ENCODE data around the gene TRIM33. TPM values are rescaled to one million over a fixed set of nuclear protein-coding genes. Genes with fewer than 3 reads are reported as not detected.
"Not testable (repeated sequence)": the region's sequence is repeated elsewhere in the genome, so short reads cannot be mapped to it uniquely, and the experiment has no call there.

Gene TRIM33
- polyA plus RNA-seq, 1 donor from 2014 or later: 28.0 TPM

DNA sequence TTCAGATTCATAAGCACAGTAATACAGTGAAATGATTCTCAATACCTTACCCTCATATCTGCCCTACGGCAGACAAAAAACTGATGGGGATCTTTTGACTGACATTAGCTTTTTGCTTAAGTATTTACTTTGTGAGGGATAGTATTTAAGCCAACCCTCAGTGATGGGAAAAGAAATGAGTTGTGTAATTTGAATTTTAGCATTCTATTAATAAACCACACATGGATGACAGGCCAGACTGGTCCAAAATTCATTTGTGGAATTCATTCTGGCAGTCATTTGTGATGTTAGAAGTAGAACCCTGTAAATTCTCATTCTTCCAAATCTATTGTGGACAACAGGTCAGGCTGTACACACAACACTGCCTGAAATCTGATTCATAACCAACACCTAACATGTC is 14.9 kb downstream of the TRIM33 start:
- Mint-ChIP-seq H3K4me1 (peaks cover 30 to 36% (median 33%) of the 10 kb centered on the region in 3 donors), H3K36me3 (peaks cover 4% of the 10 kb centered on the region), H3K4me3 (no peak overlapping the region), H3K9me3 (peaks cover 0 to 11% (median 4%) of the 10 kb centered on the region in 3 donors), H3K27me3 (no peaks in the 10 kb centered on the region), H3K27ac (no peak overlapping the region)

DNA sequence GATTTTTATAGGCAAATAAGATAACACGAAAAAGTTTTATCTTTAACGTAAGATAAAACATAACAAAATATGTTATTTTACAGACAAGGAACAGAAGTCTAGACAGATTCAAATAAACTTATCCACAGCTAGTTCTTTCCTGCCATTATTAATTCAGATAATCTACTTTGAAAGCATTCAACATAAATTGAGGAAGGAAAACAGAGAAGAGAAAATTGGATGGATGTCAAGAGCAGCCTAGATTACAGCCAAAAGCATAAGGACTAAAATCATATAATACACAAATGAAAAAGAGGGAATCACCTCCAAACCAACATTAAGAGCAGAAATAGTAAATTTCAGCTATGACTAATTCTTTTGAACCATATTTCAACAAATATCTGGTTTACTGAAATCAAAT is 15.5 kb downstream of the TRIM33 start:
- Mint-ChIP-seq H3K36me3 (peaks cover 7% of the 10 kb centered on the region), H3K9me3 (peaks cover 2 to 11% (median 4%) of the 10 kb centered on the region in 3 donors), H3K27ac (no peak overlapping the region), H3K27me3 (no peaks in the 10 kb centered on the region), H3K4me1 (peaks cover 28 to 36% (median 35%) of the 10 kb centered on the region in 3 donors), H3K4me3 (no peak overlapping the region)

DNA sequence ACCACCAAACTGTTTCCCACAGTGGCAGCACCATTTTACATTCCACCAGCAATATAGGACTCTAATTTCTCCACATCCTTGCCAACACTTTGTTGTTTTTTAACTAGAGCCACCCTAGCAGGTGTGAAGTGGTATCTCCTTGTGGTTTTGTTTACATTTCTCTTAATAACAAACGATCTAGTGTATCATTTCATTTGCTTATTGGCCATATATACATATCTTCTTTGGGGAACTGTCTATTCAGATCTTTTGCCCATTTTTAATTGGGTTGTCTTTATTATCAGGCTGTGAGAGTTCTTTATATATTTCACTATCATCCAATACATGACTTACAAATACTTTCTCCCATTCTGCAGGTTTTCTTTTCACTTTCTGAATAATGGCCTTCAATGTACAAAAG is 18.0 kb downstream of the TRIM33 start:
- Mint-ChIP-seq H3K4me1 (peaks cover 32 to 40% (median 40%) of the 10 kb centered on the region in 3 donors), H3K9me3 (peaks cover 2 to 11% (median 4%) of the 10 kb centered on the region in 3 donors), H3K27me3 (peaks cover 2% of the 10 kb centered on the region), H3K27ac (no peak overlapping the region), H3K36me3 (peaks cover 7% of the 10 kb centered on the region), H3K4me3 (peak overlapping the region in 1 of 4 donors; percentile 45)

DNA sequence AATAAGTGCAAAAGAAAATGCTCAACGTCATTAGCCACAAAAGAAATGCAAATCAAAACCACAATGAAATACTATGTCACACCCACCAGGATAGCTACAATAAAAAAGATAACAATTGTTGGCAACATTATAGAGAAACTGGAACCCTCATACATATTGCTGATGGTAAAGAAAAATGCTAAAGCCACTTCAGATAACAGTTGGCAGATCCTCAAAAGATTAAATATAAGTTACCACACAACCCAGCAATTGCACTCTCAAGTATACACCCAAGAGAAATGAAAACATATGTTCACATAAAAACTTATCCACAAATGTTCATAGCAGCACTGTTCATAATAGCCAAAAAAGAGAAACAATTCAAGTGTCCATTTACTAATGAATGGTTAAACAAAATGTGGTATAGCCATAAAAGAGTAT is 20.7 kb downstream of the TRIM33 start:
- peaks cover 31 to 37% (median 36%) of the 10 kb centered on the region in 3 donors for H3K4me1 Mint-ChIP-seq
- H3K9me3 Mint-ChIP-seq: peaks cover 2 to 11% (median 4%) of the 10 kb centered on the region in 3 donors
- H3K4me3 Mint-ChIP-seq: peak overlapping the region in 1 of 4 donors; percentile 67
- peaks cover 8% of the 10 kb centered on the region for H3K36me3 Mint-ChIP-seq
- peaks cover 2% of the 10 kb centered on the region for H3K27me3 Mint-ChIP-seq
- peak overlapping the region in 2 of 3 donors; percentile 3 to 89 for H3K27ac Mint-ChIP-seq

DNA sequence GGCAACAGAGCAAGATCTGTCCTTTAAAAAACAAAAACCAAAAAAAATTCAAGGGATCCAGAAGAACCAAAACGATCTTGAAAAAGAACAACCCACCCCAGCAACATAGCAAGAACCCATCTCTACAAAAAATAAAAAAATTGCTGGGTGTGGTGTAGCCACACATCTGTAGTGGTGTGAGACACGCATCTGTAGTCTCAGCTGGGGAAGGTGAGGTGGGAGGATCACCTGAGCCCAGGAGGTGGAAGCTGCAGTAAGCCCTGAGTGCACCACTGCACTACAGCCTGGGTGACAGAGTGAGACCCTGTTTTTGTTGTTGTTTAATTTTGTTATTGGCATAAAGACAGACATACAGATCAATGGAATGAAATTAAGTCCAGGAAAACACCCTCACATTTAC is 22.3 kb downstream of the TRIM33 start:
- Mint-ChIP-seq H3K27me3 (peaks cover 2% of the 10 kb centered on the region), H3K27ac (peak overlapping the region; percentile 2 to 36 (median 31)), H3K9me3 (peaks cover 2 to 11% (median 4%) of the 10 kb centered on the region in 3 donors)

DNA sequence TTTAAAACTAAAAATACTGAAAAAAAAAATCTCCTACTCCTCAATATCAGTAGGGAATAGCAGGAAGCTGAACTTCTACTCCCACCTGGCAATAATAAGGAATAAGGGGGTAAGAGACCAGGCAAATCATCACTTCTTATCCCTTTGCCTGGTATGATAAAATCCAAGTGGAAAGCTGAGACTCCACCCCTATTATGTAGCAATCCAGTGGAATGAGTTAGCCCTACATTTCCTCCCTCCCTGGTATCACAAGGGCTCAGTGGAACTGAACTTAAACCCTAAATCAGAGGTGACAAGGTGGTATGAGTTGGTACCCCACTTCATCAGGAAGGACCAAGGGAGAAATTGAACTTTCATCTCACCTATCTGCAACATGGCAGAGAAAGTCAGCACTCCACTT is 25.7 kb downstream of the TRIM33 start:
- Mint-ChIP-seq H3K27me3 (peaks cover 2% of the 10 kb centered on the region), H3K36me3 (peaks cover 4% of the 10 kb centered on the region), H3K27ac (no peak overlapping the region), H3K9me3 (no peaks in the 10 kb centered on the region), H3K4me3 (no peak overlapping the region), H3K4me1 (peaks cover 36 to 44% (median 41%) of the 10 kb centered on the region in 3 donors)

More for the DNA sequence above, 22.3 kb downstream of the TRIM33 start:
- Mint-ChIP-seq H3K4me3 (peak overlapping the region in 2 of 4 donors; percentile 19 to 83), H3K4me1 (peaks cover 31 to 38% (median 34%) of the 10 kb centered on the region in 3 donors), H3K36me3 (peaks cover 8% of the 10 kb centered on the region)

DNA sequence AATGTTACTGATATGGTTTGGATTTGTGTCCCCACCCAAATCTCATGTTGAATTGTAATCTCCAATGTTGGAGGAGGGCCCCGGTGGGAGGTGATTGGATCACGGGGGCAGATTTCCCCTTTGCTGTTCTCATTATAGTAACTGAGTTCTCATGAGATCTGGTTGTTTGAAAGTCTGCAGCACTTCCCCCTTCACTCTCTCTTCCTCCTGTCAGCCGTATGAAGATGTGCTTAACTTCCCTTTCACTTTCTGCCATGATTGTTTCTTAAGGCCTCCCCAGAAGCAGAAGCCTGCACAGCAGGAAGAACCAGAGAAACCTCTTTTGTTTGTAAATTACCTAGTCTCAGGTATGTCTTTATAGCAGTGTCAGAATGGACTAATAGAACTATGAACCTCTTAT is 28.4 kb downstream of the TRIM33 start:
- no peaks in the 10 kb centered on the region for H3K27me3 Mint-ChIP-seq
- peaks cover 21 to 37% (median 33%) of the 10 kb centered on the region in 3 donors for H3K4me1 Mint-ChIP-seq
- peaks cover 4% of the 10 kb centered on the region for H3K36me3 Mint-ChIP-seq
- H3K4me3 Mint-ChIP-seq: peak overlapping the region; percentile 3 to 85 (median 73)
- H3K9me3 Mint-ChIP-seq: peaks cover 0 to 6% (median 5%) of the 10 kb centered on the region in 3 donors
- peak overlapping the region; percentile 56 to 98 (median 82) for H3K27ac Mint-ChIP-seq

DNA sequence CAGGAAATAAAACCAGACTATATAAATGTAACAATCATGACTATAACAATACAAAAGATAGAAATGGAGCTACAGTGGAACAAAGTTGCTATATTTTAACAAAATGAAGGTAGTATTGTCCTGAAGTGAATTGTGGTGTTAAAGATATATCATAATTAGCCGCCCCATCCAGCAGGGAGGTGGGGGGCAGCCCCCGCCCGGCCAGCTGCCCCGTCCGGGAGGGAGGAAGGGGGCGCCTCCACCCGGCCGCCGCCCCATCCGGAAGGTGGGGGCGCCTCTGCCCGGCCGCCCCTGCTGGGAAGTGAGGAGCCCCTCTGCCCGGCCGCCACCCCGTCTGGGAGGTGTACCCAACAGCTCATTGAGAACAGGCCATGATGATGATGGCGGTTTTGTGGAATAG is 31.4 kb downstream of the TRIM33 start:
- Mint-ChIP-seq H3K4me1 (peaks cover 31 to 47% (median 42%) of the 10 kb centered on the region in 3 donors), H3K4me3 (peak overlapping the region in 1 of 4 donors; percentile 85)
- not testable (repeated sequence) for H3K36me3 Mint-ChIP-seq, H3K9me3 Mint-ChIP-seq, H3K27ac Mint-ChIP-seq, H3K27me3 Mint-ChIP-seq

DNA sequence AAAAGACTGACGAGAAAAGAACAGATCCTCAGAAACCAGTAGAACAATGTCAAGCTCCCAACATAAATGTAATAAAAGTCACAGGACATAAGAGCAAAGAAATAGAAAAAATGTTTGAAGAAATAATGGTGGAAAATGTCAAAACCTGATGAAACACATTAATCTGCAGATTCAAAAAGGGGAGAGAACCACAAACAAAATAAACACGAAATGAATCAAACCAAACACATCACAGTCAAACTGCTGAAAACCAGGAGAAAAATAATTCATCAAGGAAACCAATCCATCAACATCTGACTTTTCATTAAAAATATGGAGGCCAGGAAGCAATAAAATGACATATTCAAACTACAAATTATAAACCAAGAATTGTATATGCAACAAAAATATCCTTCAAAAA is 31.9 kb downstream of the TRIM33 start:
- Mint-ChIP-seq H3K36me3 (peaks cover 2% of the 10 kb centered on the region), H3K4me3 (peak overlapping the region in 1 of 4 donors; percentile 23), H3K4me1 (peaks cover 31 to 47% (median 42%) of the 10 kb centered on the region in 3 donors), H3K27ac (peak overlapping the region in 1 of 3 donors; percentile 66), H3K9me3 (peaks cover 0 to 6% (median 5%) of the 10 kb centered on the region in 3 donors), H3K27me3 (no peaks in the 10 kb centered on the region)

DNA sequence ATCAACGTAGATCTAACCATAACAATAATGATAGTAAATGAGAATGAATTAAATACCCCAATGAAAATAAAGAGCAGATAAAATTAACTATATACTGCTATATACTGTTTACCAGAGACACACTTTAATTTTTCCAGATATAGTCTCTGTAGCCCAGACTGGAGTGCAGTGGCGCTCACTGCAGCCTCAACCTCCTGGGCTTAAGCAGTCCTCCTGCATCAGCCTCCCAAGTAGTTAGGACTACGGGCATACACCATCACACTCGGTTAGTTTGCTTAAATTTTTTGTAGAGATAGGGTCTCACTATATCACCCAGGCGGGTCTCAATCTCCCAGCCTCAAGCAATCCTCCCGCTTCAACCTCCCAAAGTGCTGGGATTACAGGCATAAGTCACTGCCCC is 37.2 kb downstream of the TRIM33 start:
- H3K27me3 Mint-ChIP-seq: no peaks in the 10 kb centered on the region
- peaks cover 5% of the 10 kb centered on the region for H3K36me3 Mint-ChIP-seq
- H3K4me3 Mint-ChIP-seq: peak overlapping the region in 1 of 4 donors; percentile 67
- H3K4me1 Mint-ChIP-seq: peaks cover 38 to 48% (median 41%) of the 10 kb centered on the region in 3 donors
- H3K9me3 Mint-ChIP-seq: peaks cover 0 to 3% (median 0%) of the 10 kb centered on the region in 3 donors
- H3K27ac Mint-ChIP-seq: no peak overlapping the region

DNA sequence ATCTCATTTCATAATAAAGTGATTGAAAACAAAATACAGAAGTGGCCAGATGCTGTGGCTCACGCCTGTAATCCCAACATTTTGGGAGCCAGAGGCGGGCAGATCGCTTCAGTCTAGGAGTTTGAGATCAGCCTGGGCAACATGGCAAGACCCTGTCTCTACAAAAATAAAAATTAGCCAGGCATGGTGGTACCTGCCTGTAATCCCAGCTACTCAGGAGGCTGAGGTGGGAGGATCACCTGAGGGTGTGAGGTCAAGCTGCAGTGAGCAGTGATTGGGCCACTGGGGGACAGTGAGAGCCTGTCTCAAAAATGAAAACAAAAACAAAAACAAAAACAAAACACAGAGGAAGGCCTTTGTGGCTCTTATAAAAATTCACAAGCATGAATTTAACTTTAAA is 38.6 kb downstream of the TRIM33 start:
- Mint-ChIP-seq H3K4me1 (peaks cover 47 to 53% (median 52%) of the 10 kb centered on the region in 3 donors), H3K36me3 (peaks cover 8% of the 10 kb centered on the region), H3K9me3 (peaks cover 0 to 3% (median 0%) of the 10 kb centered on the region in 3 donors), H3K4me3 (no peak overlapping the region), H3K27ac (no peak overlapping the region), H3K27me3 (no peaks in the 10 kb centered on the region)

DNA sequence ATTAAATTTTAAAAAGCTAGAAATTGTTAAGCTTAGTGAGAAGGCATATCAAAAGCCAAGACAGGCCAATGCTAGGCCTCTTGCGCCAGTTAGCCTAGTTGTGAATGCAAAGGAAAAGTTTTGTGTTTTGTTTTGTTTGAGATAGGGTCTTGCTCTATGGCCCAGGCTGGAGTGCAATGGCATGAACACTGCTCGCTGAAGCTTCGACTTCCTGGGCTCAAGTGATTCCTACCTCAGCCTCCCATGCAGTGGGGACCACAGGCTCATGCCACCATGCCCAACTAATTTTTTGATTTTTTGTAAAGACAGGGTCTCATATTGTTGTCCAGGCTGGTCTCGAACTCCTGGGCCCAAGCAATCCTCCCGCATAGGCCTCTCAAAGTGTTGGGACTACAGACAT is 40.3 kb downstream of the TRIM33 start:
- H3K36me3 Mint-ChIP-seq: peaks cover 8% of the 10 kb centered on the region
- peaks cover 48 to 52% (median 50%) of the 10 kb centered on the region in 3 donors for H3K4me1 Mint-ChIP-seq
- H3K27ac Mint-ChIP-seq: no peak overlapping the region
- H3K27me3 Mint-ChIP-seq: no peaks in the 10 kb centered on the region
- no peak overlapping the region for H3K4me3 Mint-ChIP-seq
- peaks cover 0 to 3% (median 0%) of the 10 kb centered on the region in 3 donors for H3K9me3 Mint-ChIP-seq

DNA sequence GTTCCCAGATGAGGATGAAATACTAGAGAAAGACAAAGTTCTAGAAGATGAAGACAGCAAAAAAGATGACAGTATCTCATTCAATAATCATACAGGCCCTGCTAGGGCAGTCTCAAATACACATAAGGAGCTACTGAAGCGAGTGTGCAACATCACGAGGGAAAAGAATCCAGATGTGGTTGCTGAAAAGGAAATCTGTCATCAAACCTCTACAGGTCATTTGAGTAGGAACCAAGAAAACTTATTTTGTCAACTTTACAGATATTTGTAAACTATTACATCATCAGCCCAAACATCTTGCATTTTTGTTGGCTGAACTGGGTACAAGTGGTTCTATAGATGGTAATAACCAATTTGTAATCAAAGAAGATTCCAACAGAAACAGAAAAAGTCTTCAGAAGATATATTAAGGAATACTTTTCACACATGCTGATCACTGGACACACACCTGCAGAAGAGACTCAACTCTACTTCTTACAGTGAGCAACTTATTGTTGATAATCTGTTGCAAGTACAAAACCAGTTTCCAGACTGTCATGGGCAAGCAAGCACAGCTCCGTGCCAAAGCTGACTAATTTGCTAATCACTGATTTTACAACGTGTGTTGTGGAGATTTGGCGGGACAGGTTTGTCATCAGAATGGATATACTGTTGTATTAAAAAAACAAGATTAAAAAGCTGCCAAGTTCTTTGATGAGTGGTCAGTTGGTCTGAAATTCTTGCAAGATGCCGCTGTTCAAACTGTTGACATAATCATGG is 42.1 kb downstream of the TRIM33 start:
- peaks cover 0 to 3% (median 0%) of the 10 kb centered on the region in 3 donors for H3K9me3 Mint-ChIP-seq
- H3K27me3 Mint-ChIP-seq: no peaks in the 10 kb centered on the region
- H3K4me3 Mint-ChIP-seq: no peak overlapping the region
- H3K36me3 Mint-ChIP-seq: peaks cover 8% of the 10 kb centered on the region
- H3K4me1 Mint-ChIP-seq: peaks cover 45 to 56% (median 53%) of the 10 kb centered on the region in 3 donors
- peak overlapping the region in 2 of 3 donors; percentile 31 to 67 for H3K27ac Mint-ChIP-seq

DNA sequence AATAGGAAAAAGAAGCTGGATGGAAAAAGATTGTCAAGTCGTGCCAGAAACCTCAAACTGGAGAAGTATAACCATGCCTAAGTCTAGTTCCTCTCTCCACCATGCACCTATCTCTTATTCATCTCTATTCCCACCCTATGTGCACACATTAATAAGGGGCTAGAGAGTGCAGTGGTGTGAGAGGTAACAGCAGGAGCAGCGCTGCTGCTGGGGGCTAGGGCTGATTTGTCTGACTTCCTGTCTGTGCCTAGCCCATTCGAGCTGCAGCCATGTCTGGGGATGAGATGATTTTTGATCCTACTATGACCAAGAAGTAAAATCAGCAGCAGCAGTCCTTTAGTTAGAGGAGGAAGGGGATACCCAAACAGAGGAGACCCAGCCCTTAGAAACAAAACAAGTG is 43.0 kb downstream of the TRIM33 start:
- Mint-ChIP-seq H3K4me3 (peak overlapping the region in 2 of 4 donors; percentile 3 to 78), H3K36me3 (peaks cover 7% of the 10 kb centered on the region), H3K27me3 (no peaks in the 10 kb centered on the region), H3K4me1 (peaks cover 41 to 49% (median 45%) of the 10 kb centered on the region in 3 donors), H3K27ac (peak overlapping the region in 2 of 3 donors; percentile 19 to 67), H3K9me3 (no peaks in the 10 kb centered on the region)

DNA sequence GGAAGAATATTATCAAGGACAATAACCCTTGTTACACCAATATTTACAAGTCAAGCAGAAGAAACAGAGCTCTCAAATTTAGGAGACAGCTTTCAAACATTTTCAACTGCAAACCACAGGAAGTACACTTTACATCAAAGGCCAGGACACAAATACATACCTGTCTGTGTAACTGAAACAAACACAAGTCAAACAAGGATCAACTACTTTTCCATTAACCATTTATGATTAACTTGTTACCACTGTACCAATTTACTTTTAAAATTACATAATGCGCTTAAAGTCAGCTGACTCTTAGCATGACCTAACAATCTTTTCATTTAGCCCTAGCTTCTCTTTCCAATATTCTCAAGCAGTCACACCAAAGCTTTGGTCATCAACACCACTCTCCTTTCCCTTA is 43.5 kb downstream of the TRIM33 start:
- H3K36me3 Mint-ChIP-seq: peaks cover 5% of the 10 kb centered on the region
- peak overlapping the region in 1 of 3 donors; percentile 57 for H3K27ac Mint-ChIP-seq
- peak overlapping the region in 1 of 4 donors; percentile 78 for H3K4me3 Mint-ChIP-seq
- no peaks in the 10 kb centered on the region for H3K27me3 Mint-ChIP-seq
- peaks cover 38 to 46% (median 41%) of the 10 kb centered on the region in 3 donors for H3K4me1 Mint-ChIP-seq
- H3K9me3 Mint-ChIP-seq: no peaks in the 10 kb centered on the region

Measured in IgD-negative memory B cell (primary cell).